MM.1S (cell line): ENCODE measurements around the gene SMCO3.

ENCODE experiments used
- EZH2 ChIP-seq: fragments of 300-600 bp; sonication (generic); optimal IDR thresholded peaks from 2 replicates; pipeline ENCODE3; 2017; ENCODE audit warnings: low read depth, mild to moderate bottlenecking, antibody characterized with exemption, low read length, mixed read lengths
- EZH2phosphoT487 ChIP-seq: fragments of 300-600 bp; sonication (generic); IDR thresholded peaks from 2 replicates; pipeline ENCODE4 v1.6.1; 2018; ENCODE audit warnings: antibody characterized with exemption, low read length
- TF ChIP-seq, protein P1 (sequence below): fragments of 300-600 bp; sonication (generic); IDR thresholded peaks from 2 replicates; pipeline ENCODE4 v1.5.1; 2016; ENCODE audit warnings: antibody characterized with exemption, low read length, mixed read lengths

GRCh38 chr12:14767617-14768016 is 46.4 kb downstream of the SMCO3 start:
- TF ChIP-seq, protein P1, sequence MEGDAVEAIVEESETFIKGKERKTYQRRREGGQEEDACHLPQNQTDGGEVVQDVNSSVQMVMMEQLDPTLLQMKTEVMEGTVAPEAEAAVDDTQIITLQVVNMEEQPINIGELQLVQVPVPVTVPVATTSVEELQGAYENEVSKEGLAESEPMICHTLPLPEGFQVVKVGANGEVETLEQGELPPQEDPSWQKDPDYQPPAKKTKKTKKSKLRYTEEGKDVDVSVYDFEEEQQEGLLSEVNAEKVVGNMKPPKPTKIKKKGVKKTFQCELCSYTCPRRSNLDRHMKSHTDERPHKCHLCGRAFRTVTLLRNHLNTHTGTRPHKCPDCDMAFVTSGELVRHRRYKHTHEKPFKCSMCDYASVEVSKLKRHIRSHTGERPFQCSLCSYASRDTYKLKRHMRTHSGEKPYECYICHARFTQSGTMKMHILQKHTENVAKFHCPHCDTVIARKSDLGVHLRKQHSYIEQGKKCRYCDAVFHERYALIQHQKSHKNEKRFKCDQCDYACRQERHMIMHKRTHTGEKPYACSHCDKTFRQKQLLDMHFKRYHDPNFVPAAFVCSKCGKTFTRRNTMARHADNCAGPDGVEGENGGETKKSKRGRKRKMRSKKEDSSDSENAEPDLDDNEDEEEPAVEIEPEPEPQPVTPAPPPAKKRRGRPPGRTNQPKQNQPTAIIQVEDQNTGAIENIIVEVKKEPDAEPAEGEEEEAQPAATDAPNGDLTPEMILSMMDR = no peak
- no peak for TF ChIP-seq EZH2
- TF ChIP-seq EZH2phosphoT487 = no peak
